ENCODE data around the gene MACROD1. TPM values are rescaled to one million over a fixed set of nuclear protein-coding genes. Genes with fewer than 3 reads are reported as not detected.

The MACROD1 gene
- total RNA-seq, 1 donor from 2014 or later: 5.6 TPM

DNA sequence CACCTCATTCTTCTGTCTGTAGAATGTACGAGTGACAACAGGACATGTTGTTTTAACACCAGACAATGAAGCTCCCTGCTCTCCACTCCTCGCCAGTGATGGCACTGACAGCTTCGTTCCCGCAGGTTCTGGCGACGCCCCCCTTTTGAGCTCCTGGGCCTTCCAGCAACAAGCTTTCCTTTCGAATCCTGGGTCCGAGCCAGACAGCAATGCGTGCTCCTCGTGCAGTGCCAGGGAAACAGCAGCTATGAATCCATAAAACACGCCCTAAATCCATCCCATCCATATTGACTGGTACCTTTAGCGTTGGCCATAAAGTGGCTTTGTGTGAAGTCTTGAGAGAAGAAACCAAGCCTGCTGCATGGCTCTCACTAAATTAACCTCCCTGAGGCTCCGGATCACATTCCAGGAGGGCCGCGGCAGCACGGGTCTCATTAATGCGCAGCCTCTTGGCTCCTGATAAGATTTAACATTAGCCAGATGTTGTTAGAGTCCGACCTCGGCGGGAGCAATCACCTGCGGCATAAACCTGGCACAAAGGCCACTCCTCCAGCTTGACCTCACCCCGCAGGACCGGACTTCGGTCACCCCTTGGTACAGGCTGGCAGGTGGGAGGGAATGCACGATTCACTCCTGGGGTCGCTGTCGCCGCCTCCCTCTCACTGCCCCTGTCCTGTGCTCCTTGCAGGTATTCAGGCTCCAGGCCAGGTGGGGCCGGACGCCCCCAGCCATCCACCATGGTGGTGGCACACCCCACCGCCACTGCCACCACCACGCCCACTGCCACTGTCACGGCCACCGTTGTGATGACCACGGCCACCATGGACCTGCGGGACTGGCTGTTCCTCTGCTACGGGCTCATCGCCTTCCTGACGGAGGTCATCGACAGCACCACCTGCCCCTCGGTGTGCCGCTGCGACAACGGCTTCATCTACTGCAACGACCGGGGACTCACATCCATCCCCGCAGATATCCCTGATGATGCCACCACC lies 50.1 kb downstream of the MACROD1 start:
- intact Hi-C loops (cut with micrococcal nuclease): no loop called here

DNA sequence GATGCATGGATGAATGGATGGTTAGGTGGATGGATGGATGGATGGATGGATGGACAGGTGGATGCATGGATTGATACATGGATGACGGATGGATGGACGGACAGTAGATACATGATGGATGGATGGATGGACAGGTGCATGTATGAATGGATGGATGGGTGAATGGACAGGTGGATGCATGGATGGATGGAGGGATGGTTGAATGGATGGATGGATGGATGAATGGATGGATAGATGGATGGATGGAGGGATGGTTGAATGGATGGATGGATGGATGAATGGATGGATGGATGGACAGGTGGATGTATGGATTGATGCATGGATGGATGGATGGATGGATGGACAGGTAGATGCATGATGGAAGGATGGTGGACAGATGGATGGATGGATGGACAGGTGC lies 51.7 kb downstream of the MACROD1 start:
- intact Hi-C loops (cut with micrococcal nuclease): no loop called here

DNA sequence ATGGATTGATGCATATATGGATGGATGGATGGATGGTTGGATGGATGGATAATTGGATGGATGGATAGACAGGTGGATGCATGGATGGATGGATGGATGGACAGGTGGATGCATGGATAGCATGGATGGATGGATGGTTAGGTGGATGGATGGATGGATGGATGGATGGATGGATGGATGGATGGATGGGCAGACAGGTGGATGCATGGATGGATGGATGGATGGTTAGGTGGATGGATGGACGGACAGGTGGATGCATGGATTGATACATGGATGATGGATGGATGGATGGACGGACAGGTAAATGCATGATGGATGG lies 52.5 kb downstream of the MACROD1 start:
- intact Hi-C loops (cut with micrococcal nuclease): no loop called here

DNA sequence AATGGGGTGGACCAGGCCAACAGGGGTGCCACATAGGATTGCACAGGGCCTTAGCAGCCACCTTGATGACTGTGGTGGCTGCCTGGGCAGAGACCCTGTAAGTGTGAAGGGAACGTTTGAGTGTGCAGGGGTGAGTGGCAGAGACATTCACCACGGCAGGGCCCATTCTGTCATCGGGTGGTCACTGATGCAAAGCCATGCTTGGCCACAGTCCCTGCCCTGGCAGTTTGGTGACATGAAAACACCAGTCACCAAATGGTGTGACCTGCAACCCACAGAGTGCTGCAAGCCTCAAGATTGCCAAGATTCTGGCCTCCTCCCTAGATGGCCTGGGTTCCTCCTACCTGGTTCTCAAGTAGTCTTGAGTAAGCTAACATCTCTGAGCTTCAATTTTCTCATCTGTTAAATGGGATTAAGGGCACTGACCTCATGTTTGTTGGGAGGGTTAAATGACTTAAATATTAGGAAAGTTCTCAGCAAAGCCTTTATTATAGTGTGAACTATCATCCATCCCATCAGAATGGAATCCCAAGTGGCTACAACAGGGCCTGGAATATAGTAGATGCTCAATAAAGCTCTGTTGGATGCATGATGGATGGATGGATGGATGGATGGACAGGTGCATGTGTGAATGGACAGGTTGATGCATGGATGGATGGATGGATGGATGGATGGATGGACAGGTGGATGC lies 53.0 kb downstream of the MACROD1 start:
- intact Hi-C loops (cut with micrococcal nuclease): no loop called here

DNA sequence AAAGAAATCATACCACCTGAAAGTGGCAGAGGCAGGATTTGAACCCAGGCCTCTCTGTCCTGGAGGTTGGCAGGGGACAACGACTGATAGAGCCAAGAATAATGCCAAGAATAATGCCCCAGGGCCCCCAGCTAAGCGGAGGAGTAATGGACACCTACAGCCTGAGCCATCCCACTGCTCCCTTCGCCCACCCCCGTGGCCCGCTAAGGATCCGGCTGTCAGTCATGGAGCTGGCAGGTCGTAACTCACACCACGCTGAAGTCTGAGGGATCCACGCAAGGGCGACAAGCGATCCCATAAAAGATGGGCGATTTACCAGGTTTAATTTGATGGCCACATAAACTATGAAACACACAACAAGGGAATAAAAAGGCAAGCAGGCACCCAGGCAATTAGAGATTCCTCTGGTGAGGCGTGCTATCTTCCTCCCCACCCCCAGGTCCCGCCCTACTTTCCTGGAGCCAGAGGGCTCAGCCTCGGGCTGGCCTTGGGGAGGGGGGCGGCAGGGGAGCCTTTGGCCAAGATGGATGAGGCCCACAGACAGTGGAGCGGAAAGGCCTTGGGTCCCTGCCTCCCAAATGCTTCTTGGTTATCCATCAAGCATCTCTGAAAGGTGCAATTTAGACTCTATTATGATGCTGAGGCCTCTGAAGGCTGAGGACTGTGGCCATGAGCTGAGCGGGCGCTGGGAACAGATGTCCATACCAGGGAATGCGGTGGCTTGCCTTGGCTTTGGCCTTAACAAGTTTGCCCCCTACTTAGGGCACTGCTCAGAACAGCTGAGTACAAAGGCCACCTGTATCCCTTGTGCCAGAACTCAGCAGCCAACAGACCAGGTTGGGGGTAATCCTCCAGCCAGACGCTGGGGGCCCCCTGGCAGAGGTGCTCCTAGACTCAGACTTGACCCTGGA lies 55.2 kb downstream of the MACROD1 start:
- intact Hi-C loops (cut with micrococcal nuclease): no loop called here

DNA sequence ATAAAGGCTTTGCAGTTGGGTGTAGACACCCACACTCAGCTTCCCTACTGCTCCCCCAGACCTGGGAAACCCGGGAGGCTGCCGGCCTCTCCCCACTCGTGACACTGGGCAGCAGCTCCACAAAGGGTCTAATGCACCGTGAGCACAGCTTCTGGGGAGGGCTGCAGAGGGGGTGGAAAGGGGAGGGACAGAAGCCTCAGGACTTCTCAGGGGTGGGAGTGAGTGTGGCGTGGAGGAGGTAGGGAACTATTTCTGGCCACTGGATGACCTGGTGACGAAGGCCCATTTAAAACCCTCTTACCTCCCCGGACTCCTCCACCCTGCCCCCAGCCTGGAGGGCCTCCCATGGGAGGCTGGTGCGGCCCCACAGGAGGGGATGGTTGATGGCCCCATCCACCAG lies 56.6 kb downstream of the MACROD1 start:
- intact Hi-C loops (cut with micrococcal nuclease): no loop called here

DNA sequence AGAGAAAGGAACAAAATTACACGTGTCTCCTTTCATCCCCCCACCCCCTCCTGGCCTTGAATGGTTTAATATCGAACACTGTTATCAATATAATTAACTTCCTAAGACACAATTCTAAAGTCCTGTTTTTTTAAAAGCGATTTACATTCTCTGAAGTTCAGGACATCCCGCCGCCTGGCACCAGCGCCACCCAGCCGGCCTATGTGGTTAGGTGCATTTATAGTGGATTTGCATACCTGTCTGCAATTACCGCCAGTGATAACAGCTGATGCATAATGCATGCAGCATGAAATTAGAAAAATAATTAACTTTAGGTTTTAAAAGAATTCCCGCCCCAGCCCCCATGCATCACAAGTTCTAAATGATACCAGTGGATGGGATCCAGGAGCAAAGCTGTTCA lies 58.6 kb downstream of the MACROD1 start:
- intact Hi-C loops (cut with micrococcal nuclease): no loop called here

DNA sequence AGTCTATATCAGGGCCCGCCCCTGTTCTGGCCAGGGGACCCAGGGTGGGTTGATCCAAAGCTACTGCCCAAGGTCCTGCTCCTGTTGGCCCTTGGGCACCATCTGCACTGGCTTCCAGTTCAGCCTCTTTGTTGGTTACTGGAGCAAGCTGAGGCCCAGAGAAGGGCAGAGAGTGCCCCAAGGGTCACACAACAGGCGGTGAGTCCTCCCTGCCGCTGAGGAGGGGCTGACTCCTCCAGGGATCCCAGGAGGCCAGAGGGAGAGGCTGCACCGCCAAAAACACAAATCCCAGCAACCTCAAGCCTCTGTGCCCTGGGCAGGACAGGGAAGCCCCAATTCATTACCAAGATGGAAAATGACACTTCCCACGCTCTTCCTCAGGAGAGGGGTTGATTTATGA lies 61.3 kb downstream of the MACROD1 start:
- intact Hi-C loops (cut with micrococcal nuclease): no loop called here

DNA sequence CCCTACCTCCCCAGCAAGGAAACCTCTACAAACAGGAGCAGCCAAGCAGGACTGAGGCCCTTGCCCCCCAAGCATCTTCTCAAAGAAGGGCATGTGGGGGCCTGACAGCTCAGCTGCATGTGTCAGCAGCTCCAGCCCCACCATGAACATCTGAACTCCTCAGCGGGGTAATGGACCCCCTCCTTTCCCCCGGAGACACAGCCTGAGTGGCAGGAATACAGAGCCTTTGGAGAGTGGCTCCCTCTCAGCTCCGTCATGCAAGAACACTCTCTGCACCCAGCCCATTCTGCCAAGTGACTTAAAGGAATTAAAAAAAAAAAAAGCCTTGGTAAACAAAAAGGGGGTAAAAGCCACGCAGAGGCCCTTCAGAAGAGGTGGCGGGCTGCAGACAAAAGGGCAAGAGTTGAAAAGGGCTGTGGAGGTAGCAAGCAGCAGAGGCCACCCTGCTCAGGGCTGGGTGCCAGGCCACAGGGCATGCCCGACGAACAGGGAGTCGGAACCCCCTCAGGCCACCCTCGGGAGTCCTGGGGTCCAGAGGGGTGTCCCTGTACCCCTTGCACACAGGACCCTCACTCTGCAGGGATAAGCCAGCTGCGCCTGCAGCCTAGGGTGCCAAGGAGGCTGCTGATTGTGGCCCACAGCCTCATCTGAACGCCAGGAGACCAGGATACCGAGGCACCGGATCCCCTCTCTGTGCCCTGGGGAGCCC lies 62.5 kb downstream of the MACROD1 start:
- intact Hi-C loops (cut with micrococcal nuclease): no loop called here

DNA sequence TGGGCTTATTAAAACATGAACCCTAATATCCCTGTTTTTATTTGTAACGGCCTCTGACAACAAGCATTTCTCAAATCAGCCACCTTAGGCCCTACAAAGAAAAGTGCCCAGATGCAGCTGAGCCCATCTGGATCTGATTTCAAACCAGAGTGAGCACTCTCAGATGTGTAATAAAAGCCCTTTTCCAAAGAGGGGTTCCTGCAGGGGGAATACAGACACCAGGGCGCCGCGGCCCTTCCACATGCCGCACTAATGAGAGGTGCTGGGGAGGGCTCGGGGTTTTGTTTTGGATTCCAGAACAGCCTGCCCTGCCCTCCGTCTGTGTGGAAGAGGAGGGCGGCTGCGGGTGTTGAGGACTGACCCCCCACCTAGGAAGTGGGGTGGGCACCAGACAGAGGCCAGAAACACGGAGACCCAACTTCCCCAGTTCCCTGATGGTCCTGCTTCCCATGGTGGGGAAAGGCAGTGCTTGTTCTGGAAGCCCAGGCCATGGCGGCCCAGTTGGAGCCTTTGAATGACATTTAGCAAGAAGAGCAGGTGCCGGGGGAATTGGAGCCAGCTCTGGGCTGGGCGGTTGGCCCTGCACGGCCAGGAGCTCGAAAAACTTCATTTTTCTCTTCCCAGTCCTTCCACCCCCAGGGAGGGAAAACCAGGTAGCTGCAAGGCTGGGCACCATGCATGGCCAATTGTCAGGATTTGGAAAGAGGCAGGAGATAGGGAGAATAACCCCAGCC lies 63.7 kb downstream of the MACROD1 start:
- intact Hi-C loops (cut with micrococcal nuclease): no loop called here

DNA sequence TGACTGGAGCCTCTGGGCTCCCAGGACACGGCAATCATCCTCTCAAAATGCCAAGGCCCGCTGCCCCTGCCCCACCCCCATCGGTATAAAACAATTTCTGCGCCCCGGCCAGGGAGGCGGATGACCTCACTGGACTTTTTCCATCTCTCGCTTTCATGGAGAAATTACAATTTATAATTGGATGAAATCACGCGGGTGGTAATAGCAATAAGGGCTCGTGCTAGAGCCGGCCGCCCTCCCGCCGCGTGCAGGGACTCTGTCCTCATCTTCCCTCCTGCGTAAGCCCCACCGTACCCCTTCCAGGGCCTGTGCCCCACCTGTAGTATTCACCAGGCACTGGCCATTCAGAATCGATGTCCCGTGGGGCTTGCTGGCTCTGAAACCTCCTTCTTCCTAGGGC lies 64.5 kb downstream of the MACROD1 start:
- intact Hi-C loops (cut with micrococcal nuclease): no loop called here

DNA sequence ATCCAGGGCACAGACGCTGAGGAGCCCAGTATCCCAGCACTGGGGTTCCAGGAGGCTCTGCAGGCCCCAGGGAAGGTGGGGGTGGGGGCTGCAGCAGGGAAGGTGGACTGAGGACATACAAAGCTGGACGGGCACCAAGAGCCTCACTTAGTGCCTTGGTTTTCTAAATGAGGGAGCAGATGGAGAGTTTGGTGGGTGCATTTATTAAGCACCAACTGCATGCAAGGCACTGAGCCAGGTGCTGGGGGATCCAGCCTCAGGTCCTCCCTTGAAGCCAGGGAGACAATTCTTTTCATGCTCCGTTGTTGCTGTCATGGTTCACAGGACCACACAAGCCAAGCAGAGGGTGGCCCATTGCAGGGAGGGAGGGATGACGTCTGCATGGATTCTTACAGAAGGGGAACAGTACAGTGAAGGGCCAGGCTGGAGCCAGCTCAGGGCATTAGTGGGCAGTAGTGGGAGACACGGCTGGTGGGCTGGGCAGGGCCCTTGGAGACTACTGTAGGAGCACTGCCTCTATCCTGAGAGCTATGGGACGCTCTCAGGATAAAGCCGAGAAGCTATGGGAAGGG lies 65.0 kb downstream of the MACROD1 start:
- intact Hi-C loops (cut with micrococcal nuclease): no loop called here

DNA sequence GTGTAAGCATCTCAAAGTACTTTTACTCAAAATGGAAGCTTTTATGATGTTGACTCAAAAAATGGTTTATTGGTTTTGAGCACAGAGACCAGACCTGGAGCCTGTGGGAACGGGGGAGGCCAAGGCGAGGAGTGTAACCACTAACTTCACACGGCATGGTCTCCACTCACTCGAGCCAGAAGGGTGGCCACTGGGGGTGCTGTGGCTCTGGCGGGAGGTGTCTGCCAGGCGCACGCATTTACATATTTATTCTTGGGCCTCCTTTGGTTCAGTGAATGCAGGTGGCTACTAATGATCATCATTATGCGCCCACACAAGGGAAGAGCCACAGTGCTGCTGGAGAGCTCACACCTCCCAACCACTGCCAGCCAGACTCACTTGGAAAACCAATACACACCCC lies 65.6 kb downstream of the MACROD1 start:
- intact Hi-C loops (cut with micrococcal nuclease): no loop called here

DNA sequence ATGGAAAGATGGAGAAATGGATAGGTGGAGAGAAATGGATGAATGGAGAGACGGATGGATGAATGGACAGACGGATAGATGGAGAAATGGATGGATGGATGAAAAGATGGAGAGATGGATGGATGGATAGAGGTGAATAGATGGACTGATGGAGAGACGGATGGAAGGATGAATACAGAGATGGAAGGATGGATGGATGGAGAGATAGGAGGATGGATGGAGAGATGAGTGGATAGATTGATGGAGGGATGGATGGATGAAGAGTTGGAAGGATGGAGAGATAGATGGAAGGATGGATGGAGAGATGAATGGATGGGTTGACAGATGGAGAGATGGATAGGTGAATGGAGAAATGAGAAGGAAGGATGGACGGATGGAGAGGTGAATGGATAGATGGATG lies 66.5 kb downstream of the MACROD1 start:
- intact Hi-C loops (cut with micrococcal nuclease): no loop called here

DNA sequence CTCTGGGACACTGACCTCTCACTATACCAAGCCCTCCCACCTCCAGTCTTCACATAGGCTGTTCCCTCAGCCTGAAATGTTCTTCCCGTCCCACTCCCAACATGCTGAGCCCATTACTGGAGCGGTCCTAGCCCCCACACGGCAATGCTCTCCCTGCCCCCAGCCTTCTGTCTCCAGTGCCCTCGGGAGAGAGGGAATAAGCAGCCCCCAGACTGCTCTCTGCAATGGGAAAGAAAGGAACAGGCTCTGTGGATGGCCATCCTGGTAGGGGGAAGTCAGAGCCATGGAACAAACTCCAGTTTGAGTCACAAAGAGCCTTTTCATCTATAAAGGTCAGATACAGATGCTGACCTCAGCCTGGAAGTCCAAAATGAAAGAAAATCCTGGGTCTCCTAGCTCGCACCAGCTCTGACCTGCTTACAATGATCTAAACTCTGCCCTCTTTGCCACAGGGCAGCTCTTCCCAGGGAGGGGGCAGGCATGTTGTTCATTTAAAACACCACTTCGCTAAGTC lies 67.5 kb downstream of the MACROD1 start:
- intact Hi-C loops (cut with micrococcal nuclease): no loop called here

DNA sequence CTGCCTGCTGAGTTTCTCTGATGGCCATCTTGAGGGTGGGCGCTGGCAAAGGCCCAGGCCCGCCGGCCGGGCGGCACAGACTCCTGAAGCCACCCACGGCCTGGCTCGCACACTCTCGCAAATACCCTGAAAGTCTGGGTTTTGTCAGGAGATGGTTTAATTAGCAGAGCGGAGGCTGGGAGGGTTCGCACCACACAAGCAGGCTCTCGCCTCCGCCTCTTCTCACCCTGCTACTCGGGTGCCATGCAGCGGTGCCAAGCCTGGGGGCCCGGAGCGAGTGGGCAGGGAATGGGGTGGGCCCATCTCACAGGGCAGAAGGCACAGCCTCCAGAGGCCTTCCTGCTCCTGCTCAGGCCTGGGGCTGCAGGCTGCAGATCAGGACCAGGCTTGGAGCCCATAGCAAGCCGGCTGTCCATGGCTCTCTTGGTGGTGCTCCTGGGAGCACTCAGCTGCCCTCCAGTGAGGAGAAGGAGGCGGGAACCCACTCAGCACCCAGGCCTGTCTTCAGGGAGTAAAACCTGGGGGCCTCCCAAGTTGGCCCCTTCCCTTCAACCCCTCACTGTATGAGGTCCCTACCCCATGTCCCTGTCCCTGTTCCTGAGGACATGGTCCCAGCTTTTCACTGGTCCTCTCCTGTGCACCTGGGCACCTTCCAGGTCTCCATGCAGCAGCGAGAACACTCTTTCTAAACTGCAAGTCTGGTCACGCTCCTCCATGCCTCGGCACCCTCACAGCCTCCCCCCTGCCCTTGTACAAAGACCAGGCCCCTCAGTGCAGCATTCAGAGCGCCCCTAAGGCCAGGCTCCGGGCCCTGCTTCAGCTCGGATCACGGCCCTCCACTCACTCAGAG lies 68.2 kb downstream of the MACROD1 start:
- intact Hi-C loops (cut with micrococcal nuclease): no loop called here

DNA sequence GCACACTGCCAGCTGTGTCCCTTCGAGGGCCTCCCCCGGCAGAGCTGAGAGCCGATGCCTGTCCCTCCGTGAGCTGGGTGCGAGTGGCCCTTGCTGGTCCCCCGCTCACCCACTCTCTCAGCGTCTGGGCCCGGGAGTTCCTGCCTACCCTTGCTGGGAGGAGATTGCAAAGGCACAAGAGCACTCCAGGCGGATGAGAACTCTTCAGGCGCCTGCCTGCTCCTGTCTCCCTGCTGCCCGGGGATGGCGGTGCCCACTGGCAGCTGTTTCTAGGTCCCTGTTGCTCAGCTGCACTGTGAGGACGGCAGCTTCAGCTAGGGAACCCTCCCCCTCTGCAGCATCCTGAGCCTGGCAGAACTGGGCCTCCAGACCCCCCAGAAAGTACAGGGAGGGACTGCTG lies 69.1 kb downstream of the MACROD1 start:
- intact Hi-C loops (cut with micrococcal nuclease): no loop called here

DNA sequence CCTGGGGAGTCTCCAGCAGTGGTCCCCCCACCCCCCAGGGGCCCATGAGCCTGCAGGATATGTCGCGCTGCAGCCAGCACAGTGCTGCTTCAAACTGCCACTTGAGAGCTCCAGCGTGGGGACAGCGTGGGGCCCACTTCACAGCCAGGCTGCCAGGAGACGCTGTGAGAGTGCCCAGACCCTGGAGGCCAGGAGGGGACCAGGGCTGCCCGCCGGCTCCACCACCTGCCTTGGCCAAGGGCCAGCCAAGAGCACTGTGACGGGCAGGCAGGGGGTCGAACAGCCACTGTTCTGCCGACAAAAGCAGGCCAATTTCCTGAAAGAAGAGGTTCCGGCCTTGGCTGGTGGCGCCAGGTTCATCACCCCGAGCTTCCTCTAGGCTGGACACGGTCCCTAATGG lies 70.0 kb downstream of the MACROD1 start:
- intact Hi-C loops (cut with micrococcal nuclease): no loop called here

DNA sequence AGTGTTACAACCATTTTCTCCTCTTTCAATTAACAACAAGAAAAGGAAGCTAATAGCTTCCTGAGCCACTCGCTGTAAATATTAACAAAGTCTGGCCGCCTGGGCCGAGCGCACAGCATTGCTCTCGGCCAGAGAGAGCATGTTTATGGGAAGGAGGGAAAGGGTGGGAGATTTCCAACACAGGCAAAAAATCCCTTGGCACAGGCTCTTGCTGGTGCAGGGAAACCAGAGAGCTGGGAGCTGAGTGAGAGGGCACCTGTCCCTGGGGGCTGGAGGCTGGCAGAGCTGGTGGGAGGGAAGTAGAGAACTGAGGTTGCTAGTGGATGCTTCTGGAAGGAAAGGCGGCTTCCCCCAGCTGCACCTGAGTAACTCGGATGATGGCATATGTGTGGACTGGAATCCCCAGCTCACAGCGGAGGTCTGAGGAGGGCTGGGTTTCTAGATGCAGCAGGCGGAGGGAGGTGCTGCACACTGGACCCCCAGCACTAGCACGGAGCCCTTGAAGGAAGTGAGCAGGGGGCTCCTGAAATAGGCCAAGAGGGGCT lies 70.6 kb downstream of the MACROD1 start:
- intact Hi-C loops (cut with micrococcal nuclease): no loop called here
